ENCODE data around the gene ZRANB2. TPM values are rescaled to one million over a fixed set of nuclear protein-coding genes. Genes with fewer than 3 reads are reported as not detected.

ZRANB2 gene, protein sequence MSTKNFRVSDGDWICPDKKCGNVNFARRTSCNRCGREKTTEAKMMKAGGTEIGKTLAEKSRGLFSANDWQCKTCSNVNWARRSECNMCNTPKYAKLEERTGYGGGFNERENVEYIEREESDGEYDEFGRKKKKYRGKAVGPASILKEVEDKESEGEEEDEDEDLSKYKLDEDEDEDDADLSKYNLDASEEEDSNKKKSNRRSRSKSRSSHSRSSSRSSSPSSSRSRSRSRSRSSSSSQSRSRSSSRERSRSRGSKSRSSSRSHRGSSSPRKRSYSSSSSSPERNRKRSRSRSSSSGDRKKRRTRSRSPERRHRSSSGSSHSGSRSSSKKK
- total RNA-seq: 32.9 and 33.2 TPM in 2 replicates

DNA sequence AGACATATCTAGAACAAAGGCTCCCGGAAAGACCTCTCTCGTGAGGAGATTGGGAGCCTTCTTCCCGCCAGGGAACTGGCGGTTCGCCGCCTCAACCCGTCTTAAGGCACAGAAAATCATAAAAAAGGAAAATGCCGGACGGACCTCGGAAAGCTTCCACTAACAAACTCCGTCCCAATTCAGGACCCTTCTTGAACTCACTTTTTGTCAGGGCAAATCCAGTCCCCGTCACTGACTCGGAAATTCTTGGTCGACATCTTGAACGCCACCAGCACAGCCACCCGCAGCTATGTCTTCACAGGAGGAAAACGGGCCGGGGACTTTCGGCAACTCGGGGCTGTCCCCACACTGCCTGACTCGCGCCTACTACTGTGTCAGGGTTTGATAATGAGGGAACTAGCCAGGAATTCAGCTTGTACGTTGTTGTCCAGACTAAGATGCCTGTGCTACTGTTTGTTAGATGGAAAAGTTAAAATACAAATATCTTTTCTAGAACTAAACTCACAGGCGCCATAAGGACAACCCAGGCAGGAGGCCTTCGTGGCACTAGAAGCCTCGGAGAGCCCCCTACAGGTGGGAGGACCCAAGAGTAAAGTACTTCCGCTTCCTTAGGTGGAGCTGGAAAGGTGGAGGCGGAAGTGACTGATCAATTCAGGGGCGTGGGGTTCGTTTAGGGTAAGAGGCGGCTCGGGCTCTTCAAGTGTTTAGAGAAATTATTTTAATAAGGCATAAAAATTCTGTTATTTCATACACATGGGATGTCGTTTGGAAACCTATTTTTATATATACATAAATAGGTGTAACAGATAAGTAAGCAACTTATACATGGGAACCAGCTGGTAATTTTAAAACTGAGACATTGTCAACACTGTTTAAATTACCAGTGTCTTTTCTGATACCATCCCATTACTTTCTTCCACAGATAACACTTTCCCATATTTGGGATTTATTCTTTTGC, at the start of gene ZRANB2:
ZRANB2 (minus strand) TSS at position 297 of the 958 bp plus-strand sequence; CDS start at position 257, 40 bp downstream.
- DNase-seq: peak; percentile 95

DNA sequence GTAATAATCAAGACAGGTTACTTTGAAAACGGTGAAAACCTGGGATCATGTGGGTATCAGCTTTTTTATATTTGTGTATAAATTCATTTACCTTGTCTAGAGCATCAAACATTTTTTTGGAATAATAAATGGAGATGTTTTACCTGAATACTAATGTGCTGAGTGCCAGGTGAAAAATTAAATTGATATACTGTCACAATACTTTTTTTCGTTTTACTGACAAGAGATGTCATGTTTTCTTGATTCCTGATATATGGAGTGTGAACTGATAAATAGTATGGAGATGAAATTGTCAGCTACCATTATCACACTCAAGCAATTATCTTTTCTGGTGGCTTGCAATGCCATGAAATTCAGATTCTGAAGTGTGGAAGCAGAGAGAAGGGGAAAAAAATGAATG, 47.2 kb upstream of the ZRANB2 start:
- DNase-seq: no peak

DNA sequence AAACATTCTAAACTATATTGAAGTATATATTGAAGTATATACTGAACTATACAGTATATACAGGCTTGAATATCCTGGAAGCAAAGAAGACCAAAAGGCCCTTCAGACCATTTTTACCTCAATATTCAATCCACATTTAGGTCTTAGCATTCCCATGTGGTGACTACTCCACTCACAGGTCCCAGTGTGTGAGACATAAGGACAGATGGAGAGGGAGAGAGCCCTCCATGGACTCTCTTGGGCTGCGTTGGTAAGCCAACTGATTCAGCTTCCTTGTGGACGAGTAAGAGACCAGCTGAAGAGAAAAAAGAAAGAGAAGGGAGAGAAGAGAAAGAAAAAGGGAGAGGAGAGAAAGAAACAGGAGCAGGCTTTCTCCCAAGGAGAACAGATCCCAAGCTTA, 37.3 kb upstream of the ZRANB2 start:
- no peak for DNase-seq

DNA sequence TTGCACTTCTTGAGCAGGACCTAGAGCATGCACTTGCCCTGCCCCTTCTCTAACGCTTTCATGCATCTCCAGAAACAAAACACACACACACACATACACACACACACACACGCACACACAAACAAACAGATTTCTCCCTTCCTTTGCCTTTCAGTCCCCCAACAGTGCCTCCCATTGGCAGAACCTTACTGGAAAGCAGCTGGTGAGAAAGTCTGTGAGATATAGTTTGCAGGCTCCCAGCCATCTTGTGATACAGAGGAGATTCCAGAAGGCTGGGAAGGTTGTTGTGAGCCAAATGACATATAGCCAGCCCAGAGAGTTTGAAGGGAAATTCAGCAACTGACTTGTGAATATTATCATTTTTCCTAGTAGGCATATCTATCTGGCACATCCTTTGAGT, 35.9 kb upstream of the ZRANB2 start:
- no peak for DNase-seq

DNA sequence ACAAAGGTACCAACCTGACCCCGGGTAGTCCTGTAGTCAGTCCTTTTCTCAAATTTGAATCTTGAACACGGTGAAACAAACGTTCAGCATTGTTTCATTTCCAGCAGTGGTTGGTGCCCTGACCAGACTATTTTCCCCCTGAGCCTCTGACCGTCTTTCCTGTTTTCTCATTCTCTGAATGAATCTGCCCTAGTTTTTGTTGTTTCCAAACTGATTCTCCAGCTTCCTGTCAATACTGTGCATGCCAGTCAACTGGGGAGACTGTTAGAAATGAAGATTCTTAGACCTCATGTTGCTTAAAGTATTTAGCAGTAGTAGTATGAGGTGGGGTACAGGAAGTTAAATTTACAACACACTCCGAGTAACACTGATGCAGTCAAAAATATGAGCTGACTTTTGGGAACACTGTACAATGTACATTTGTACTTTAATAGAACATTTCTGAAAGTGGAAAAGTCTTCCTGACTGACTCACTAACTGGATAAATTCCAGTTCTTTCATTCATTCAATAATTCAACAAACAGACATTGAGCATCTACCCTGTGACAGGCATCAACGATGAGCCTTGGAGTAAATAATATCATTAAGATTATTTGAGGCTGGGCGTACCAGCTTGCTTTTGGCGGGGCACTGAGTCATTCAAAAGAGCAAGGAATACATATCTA, 26.0 kb upstream of the ZRANB2 start:
- DNase-seq: no peak

DNA sequence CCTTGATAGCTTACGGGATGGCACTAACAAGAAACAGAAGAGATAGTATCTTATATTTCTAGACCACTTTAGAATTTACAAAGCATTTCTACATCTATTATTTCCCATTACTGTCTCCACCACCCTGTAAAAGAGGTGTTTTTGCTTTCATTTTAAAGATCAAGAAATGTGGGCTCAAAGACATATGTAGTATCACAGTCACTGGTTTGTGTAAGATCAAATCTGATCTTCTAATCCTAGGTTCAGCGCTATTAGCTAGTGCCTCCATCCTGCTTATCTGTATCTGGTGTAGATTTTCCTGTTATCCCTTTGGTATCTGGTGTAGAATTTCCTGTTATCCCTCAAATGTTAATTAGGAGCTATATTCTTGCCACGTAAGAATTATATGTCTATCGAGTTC, 23.6 kb upstream of the ZRANB2 start:
- no peak for DNase-seq

DNA sequence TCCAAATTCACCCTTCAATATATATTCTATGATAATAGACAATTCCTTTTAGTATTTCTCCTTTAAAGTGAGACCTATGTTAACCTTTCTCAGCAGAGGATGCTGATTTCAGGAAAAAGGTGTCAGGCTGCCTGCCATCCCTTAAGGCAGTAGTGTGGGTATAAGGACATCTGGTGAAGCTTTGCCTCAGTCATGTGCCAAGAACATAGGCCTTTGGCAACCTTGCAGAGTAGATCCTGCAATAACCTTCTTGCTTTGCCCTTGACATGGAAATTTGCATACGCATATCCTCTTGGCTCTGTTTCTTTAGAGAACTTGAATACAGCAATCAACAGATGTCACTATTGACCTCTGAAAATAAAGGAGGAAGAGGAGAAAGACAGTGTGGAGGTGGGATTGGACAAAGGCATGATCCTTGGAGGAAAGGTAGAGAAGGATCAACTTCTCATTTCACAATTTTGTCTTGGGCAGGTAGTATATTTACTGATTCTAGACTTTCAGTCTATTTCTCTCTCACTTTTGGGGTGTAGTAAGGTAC, 21.1 kb upstream of the ZRANB2 start:
- DNase-seq: no peak

DNA sequence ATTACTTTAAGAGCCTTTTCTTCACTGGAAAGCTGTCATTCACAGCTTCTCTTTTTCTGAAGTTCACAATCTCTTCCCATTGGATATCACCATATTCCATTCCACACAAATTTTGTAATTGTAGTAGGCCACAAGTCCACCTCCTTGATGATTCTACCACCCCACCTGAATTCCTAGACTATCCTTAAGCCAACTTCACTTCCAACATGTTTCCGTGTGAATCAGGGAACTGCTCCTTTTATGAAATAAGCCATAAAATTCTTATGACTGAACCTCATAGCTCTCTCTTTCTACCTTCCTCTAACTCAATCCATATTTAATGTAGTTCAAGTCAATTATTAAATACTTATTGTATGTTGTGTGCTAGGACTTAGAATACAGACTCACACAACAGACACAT, 16.6 kb upstream of the ZRANB2 start:
- DNase-seq: no peak

DNA sequence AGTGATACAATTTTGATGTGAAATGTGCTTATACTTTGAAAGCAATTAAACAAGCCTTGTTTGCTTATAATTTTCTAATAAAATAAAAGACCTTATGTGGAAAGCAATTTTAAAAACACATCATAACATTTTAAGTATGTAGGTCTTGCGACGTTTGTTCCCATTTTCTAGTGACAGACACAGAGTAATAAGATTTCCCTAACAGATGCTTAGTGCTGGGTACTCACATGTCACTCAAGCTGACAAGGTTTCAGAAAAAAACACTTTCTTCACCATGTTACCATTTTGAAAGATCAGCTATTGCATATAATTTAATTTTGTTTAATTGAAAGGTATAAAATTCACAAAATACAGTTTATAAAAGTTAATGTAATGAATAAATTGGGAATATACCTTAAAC, 14.1 kb upstream of the ZRANB2 start:
- DNase-seq: no peak

DNA sequence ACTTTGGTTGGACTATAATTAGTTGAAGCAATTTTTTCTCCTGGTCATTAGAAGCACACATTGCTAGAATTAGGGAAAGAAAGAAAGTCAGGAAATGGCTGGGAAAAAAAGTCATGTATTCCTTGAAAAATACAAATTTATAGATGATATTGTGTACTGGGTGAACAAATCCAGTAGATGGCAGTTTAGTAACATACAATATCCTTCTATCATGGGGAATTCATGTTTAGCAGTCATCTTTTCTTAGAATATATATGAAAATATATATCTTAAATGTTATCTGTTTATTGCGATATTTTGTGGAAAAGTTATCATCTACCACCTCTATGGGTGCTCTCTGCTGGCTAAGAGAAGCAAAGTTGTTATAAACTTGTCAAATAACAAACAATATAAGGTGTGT, 13.1 kb upstream of the ZRANB2 start:
- DNase-seq: peak; percentile 40

DNA sequence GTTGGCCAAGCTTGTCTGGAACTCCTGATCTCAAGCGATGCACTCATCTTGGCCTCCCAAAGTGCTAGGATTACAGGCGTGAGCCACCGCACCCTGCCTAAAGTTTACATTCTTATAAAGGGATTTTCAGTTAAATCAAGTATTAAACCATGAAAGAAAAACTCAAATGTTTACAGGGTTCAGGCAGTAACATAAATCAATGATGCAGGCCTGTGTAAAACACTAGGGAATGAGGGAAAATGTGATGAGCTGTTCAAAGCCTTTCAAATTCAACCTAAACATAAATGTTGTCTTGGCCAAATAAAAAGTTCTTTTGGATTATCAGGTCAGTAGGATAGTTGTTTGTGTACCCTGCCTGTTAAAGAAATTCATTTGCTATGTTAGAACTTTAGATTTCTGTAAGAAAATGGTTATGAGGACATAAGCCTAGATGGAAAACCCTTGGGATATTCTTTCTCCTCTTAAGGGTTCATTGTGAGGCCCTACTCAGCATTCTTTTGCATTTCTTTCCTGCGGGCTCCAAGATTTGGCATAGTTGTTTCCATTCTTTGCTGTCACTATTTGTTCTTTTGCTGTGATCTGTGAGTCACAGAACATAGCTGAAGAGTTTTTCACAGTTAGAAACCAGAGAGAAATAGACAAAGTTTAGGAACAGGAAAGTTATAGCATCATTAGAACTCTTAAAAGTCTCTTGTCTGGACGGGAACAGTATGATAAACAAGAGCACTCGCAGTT, 8.9 kb upstream of the ZRANB2 start:
- DNase-seq: no peak

DNA sequence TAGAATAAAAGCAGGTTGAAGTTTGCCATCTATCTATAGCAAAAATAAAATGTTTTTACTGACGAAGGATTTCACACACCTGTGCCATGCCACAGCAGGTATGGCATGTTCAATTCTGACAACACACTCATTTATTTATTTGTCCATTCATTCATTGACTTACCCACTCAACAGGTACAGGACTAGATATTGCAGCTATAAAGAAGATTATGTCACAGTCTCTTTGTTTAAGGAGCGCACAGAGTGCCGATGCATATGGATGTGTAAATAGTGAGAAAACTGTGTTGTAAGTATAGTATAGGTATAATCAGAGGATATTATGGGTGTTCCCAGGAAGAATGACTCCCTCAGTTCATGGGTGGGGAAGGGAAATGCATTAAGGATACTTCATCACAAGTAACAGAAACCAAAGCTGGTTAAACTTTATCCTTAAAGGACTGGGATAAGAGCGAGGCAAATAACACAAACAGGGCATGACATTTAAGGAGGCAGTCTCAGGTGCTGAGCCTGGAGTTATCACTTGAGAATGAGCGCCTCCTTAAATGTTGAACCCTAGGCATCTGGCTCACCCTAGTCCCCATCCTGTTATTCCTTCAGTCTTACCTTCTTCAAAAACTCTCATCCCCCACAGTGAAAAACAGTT, 7.9 kb upstream of the ZRANB2 start:
- no peak for DNase-seq

DNA sequence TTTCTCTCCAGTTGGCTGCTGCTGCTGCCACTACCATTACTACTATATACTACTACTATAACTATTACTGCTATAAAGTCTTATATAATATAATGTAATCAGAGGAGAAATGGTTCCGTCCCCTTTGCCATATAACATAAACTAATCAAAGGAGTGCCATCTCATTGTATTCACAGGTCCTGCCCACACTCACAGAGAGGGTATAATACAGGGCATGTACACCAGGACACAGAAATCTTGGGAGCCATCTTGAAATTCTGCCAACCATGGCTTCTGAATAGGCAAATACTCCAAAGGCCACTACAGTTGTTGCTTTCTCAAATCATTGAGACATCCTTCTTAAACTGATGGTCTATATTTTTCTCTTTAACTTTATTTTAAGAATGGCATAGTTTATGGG, 6.9 kb upstream of the ZRANB2 start:
- no peak for DNase-seq

DNA sequence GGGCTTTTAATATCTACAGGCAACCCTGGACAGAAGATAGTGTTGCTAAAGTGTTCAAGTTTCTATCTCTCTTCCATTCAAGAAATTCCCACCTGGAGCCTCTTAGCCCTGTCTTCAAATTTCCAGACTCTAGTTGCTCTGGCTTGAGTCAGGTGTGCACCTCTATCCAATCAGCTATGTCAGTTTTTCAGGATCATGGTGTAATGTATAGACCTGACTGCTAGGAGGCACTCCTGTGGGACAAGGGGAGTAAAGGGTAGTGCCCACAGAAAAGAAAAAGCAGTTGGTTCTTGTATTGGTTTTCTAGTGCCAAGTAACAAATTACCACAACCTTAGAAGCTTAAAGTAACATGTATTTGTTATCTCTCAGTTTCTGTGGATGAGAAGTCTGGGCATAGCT, 6.2 kb upstream of the ZRANB2 start:
- no peak for DNase-seq

DNA sequence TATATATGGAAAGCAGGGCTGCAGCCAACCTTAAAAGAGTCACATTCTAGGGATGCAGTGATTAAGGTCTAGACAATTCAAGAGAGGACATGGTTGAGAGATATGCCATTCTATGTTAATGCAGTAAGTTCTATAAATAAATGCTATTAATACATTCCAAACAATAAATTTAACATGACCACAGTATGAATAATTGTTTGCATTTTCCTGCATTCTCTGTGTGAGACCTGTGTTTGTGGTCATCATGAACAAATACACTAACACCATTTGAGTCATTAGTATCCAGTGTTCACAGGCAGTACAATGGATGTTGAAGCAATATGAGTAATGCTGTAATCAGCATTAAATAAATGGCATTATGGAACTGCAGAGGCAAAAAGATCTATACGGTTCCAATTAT, 5.5 kb upstream of the ZRANB2 start:
- no peak for DNase-seq

DNA sequence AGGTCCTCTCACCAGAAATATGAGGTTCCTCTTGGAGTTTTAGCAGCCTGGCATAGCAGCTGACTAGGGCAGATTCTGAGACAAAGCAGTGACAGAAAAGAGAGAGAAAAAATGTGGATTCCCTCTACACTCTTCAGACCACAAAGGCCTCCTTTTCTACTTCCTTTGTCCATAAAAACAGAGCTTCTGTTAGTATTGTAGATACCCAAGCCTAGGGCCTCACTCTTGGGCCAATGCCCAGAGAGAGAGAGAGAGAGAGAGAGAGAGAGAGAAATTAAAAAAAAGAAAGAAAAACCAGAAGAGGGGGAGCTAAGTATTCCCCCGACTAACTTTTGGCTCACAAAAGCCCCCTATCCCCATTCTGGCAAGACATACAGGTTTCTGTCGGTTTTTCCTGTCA, 2.4 kb upstream of the ZRANB2 start:
- DNase-seq: no peak

DNA sequence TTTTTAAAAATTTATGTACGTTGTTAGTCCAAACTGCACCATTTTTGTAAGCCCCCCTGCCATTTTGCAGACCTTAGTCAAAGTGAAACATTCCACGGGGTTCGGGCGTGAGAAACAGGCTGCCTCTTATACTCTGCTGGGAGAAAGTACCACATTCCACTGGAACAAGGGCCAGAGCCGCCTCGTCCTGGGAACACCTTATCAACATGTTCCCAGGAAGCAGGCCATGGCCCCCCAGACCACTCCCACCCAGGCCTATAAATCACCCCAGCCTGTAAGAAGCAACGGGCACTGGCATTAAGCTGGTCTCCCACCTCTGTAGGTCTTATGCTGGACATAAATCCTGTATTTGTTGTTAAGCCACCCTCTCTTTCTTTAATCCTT, 854 bp upstream of the ZRANB2 start:
- no peak for DNase-seq

DNA sequence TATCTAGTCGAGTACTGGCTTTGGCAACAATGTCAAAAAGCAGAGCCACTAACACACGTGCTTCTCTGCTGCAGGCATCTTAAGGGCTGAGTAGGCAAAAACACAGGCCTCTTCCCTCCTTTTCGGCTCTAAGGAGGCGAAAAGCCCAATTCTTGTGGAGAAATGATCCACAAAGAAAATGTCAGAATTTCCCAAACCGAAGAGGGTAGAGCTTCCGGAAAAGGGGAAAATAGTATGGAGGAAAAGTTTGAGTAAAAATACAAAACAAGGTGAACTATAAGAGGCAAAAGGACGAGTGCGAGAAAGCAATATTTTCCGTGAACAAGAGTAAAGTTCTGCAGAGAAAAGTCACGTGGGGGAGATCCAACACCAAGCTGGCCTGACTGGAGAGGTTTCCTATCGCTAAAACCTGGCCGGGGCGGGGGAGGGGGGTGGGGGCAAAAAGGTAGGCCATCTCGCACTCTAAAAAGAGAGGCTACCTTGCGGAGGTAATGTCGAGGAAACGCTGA, 551 bp downstream of the ZRANB2 start:
- peak; percentile 38 for DNase-seq

DNA sequence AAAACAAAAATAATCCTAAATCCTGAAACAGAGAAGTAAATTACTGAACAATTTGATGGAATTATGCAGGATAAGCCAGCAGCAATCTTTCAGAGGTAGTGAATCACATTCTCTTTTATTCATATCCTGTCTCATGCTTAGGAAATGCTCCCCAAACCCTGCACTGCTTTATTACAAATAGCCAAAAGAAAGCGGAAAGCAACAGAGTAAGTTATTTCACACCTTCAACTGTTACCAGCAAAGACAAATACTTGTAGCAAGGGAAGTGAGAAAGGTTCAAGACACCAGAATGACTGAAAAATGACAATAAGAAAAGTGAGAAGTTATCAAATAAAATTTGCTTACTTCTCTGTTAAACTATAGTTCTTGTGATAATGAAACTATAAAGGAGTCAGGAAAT, 6.2 kb downstream of the ZRANB2 start:
- peak; percentile 44 for DNase-seq

DNA sequence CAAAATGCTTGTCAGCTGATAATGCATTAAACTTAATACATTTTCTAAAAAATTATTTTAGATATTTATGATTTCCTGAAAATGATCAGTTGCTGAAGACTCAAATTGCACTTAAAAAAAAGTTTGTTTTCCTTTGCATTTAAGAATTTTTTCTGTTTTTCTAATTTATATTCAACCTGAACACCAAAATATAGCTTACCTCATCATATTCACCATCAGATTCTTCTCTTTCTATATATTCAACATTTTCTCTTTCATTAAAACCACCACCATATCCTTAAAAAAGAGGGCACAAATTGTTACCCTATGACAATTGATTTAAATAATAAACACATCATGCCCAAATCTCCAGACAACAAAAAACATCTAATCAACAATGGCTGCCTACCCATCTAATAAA, 8.6 kb downstream of the ZRANB2 start:
- DNase-seq: no peak

DNA sequence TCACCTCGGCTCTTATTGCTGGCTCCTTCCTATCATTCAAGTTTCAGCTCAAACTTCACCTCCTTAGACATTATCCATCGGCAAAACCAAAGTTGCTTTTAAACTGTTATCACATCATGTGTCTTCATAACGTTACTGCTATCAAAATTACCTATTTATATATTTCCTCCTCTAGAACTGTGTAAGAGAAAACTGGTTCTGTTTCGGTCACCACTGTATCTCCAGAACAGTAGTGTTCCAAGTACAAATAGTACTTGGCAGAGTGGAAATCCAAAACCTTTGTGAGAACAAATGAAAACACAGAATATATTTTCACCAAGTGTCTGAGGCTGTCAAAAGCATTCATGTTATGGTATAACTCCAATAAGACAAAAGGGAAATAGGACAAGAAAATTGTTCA, 9.1 kb downstream of the ZRANB2 start:
- no peak for DNase-seq
